ENCODE results near the gene MTUS2.

DNA sequence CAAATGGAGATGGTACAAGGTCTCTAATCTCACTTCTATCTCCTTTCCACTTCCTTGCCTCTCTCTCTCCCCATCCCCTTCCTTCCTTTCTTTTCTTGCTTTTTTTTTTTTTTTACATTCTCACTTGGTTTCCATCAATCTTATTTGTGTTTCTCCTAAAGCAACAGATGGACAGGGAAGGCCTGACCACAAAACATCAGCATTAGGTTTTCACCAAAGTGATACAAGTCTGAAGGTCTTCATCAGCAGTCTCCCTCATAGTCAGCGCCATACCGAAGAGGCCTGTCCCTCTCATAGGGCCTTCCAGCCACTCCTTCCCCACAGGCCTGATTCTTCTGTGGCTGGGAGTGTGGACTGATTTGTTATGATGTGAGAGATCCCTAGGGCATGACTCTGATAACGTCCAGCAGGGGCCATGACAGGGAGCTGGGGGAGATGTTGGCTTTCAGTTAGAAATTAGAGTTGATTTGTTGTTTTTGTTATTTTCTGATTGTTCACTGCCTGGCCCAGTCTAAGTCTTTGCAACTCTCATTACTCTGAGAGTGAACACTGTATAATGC, 616.7 kb downstream of the MTUS2 start:
- TF ChIP-seq EZH2 (IDR thresholded peaks at IDR 0.05; ENCODE audit: borderline replicate concordance, low read depth, low read length, severe bottlenecking) = no peak
- TF ChIP-seq, protein P1, sequence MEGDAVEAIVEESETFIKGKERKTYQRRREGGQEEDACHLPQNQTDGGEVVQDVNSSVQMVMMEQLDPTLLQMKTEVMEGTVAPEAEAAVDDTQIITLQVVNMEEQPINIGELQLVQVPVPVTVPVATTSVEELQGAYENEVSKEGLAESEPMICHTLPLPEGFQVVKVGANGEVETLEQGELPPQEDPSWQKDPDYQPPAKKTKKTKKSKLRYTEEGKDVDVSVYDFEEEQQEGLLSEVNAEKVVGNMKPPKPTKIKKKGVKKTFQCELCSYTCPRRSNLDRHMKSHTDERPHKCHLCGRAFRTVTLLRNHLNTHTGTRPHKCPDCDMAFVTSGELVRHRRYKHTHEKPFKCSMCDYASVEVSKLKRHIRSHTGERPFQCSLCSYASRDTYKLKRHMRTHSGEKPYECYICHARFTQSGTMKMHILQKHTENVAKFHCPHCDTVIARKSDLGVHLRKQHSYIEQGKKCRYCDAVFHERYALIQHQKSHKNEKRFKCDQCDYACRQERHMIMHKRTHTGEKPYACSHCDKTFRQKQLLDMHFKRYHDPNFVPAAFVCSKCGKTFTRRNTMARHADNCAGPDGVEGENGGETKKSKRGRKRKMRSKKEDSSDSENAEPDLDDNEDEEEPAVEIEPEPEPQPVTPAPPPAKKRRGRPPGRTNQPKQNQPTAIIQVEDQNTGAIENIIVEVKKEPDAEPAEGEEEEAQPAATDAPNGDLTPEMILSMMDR (IDR thresholded peaks at IDR 0.05; ENCODE audit: borderline replicate concordance, extremely low read depth, low read length, poor library complexity, severe bottlenecking) = no peak

Data from DND-41 (cell line).